GM12878 (cell line): ENCODE results near the gene MATN1. TPM values are rescaled to one million over a fixed set of nuclear protein-coding genes. Genes with fewer than 3 reads are reported as not detected.

Experiments
- ATAC-seq: fragments of 200-7000 bp; cut with Tn5 transposase; 3 replicates; pipeline ENCODE4 v1.9.1; 2020; ENCODE audit warnings: mild to moderate bottlenecking, moderate library complexity
- BruUV-seq: library from RNA; stranded (reverse); fragments of 400-500 nt; replicated peaks from 2 replicates; lab custom pipeline; 2021; lab: Mats Ljungman, UMichigan
- CTCF ChIA-PET: fragments of 300-600 bp; sonication (Branson Sonifier 250); formaldehyde crosslinking; extraction: SDS; loops from one replicate; lab custom pipeline; 2021; ENCODE audit warnings: inconsistent platforms; lab: Yijun Ruan, JAX
- POLR2A ChIA-PET: fragments of 350-600 bp; formaldehyde crosslinking; extraction: SDS; loops from one replicate; lab custom pipeline; 2021; ENCODE audit warnings: inconsistent platforms; lab: Charles Lee
- RAD21 ChIA-PET: fragments of 300-600 bp; sonication (Branson Sonifier 250); formaldehyde crosslinking; loops from one replicate; lab custom pipeline; 2023; ENCODE audit warnings: antibody characterized with exemption; ENCODE audit not compliant: unreplicated experiment; lab: Charles Lee
- SMC1A ChIA-PET: fragments of 300-600 bp; sonication (Branson Sonifier 250); formaldehyde crosslinking; loops from one replicate; lab custom pipeline; 2023; ENCODE audit not compliant: unreplicated experiment, uncharacterized antibody; lab: Charles Lee
- DNase-seq: peaks from one replicate; pipeline ENCODE4 v3.0.0-alpha.2; 2011; ENCODE audit warnings: low read depth, low spot score
- FAIRE-seq: peaks from 3 replicates; lab custom pipeline; 2011; peaks lifted over from hg19 to GRCh38; lab: Jason Lieb, UNC
- H2AFZ ChIP-seq: 2 replicates; pipeline ENCODE4 v1.6.0; 2011; ENCODE audit warnings: low read depth, low read length, control low read depth; ENCODE audit not compliant: control insufficient read depth
- H3K27ac ChIP-seq: 2 replicates; pipeline ENCODE4 v1.5.1; 2011; ENCODE audit warnings: control low read depth; ENCODE audit not compliant: control insufficient read depth, insufficient read depth
- H3K27me3 ChIP-seq, 2 experiments: replicated peaks in 1 of 2; 2 replicates each; pipeline versions ENCODE4 v1.6.0 to v1.6.1; 2011; ENCODE audit warnings: low read length in 1 of 2; ENCODE audit not compliant: control insufficient read depth in 2 of 2, insufficient read depth in 2 of 2
- H3K36me3 ChIP-seq, 2 experiments: 2 replicates each; pipeline ENCODE4 v1.5.1; 2011; ENCODE audit warnings: low read length in 1 of 2; ENCODE audit not compliant: control insufficient read depth in 2 of 2, insufficient read depth in 2 of 2
- H3K4me1 ChIP-seq: 2 replicates; pipeline ENCODE4 v1.6.1; 2011; ENCODE audit warnings: mild to moderate bottlenecking, low read length, moderate library complexity, mixed read lengths; ENCODE audit not compliant: control insufficient read depth, insufficient read depth
- H3K4me2 ChIP-seq: 2 replicates; pipeline ENCODE4 v1.6.0; 2011; ENCODE audit warnings: control low read depth; ENCODE audit not compliant: control insufficient read depth, insufficient read depth
- H3K4me3 ChIP-seq: fragments of 200-600 bp; sonication (generic); 2 replicates; pipeline ENCODE4 v1.5.1; 2016
- H3K79me2 ChIP-seq: 2 replicates; pipeline ENCODE4 v1.6.0; 2011; ENCODE audit warnings: low read length; ENCODE audit not compliant: control insufficient read depth, insufficient read depth
- H3K9ac ChIP-seq: 2 replicates; pipeline ENCODE4 v1.8.0; 2011; ENCODE audit warnings: low read length, control low read depth, mixed read lengths; ENCODE audit not compliant: control insufficient read depth, insufficient read depth
- H3K9me3 ChIP-seq: replicated peaks from 3 replicates; pipeline ENCODE4 v1.5.1; 2011; ENCODE audit warnings: mild to moderate bottlenecking, low read length; ENCODE audit not compliant: control insufficient read depth, insufficient read depth
- H4K20me1 ChIP-seq: 2 replicates; pipeline ENCODE4 v1.6.0; 2011; ENCODE audit not compliant: control insufficient read depth, insufficient read depth
- EED ChIP-seq: sonication (generic); IDR thresholded peaks from 2 replicates; pipeline ENCODE4 v1.6.1; 2016; ENCODE audit warnings: antibody characterized with exemption, low read depth
- GABPA ChIP-seq: IDR thresholded peaks from 2 replicates; pipeline ENCODE4 v1.6.1; 2014; ENCODE audit warnings: antibody characterized with exemption, low read depth, mild to moderate bottlenecking, inconsistent platforms
- IKZF2 ChIP-seq, 2 experiments: fragments of 450-650 bp; IDR thresholded peaks; 2 replicates each; pipeline ENCODE4 v1.6.1; 2017; ENCODE audit warnings: mild to moderate bottlenecking in 2 of 2, moderate library complexity in 2 of 2
- IRF4 ChIP-seq: IDR thresholded peaks from 2 replicates; pipeline ENCODE4 v1.6.1; 2011; ENCODE audit warnings: low read depth, low read length
- IRF5 ChIP-seq: fragments of 450-650 bp; IDR thresholded peaks from 2 replicates; pipeline ENCODE4 v1.6.1; 2017; ENCODE audit warnings: borderline replicate concordance
- JUNB ChIP-seq: IDR thresholded peaks from 2 replicates; pipeline ENCODE4 v1.6.1; 2016; ENCODE audit warnings: antibody characterized with exemption, mild to moderate bottlenecking
- JUND ChIP-seq: IDR thresholded peaks from 2 replicates; pipeline ENCODE4 v1.6.1; 2012; ENCODE audit warnings: low read depth, mild to moderate bottlenecking, low read length, improper control_type of control experiment, moderate library complexity
- NFYB ChIP-seq: IDR thresholded peaks from 2 replicates; pipeline ENCODE4 v1.6.1; 2011; ENCODE audit warnings: low read depth, mild to moderate bottlenecking, low read length, improper control_type of control experiment, moderate library complexity; ENCODE audit not compliant: insufficient read depth
- RAD21 ChIP-seq: IDR thresholded peaks from 2 replicates; pipeline ENCODE4 v1.6.1; 2011; ENCODE audit warnings: mild to moderate bottlenecking, low read depth, low read length, moderate library complexity; ENCODE audit not compliant: insufficient read depth
- TAF1 ChIP-seq: IDR thresholded peaks from 2 replicates; pipeline ENCODE4 v1.6.1; 2011; ENCODE audit warnings: mild to moderate bottlenecking, low read depth, low read length, borderline replicate concordance
- WGBS: methylation state at CpG from one replicate; pipeline ENCODE4 v1.1.6; 2016; ENCODE audit warnings: low lambda C conversion rate; ENCODE audit not compliant: insufficient replicate concordance, insufficient coverage; ENCODE audit errors: missing lambda C conversion rate; 5-methylcytosine and 5-hydroxymethylcytosine counted together
- in situ Hi-C: fragments of 300-500 bp; cut with MboI; formaldehyde crosslinking; loops from 9 replicates; pipeline ENCODE4 v1.14.3; 2018; ENCODE audit warnings: mixed read lengths
- intact Hi-C: fragments of 100-400 bp; cut with micrococcal nuclease; formaldehyde crosslinking; loops from one replicate; pipeline ENCODE4 v1.14.2; 2022; ENCODE audit not compliant: unreplicated experiment
- polyA plus RNA-seq, 11 experiments: library from polyadenylated mRNA; depleted of rRNA in 4 of 11; unstranded in 6 of 11; stranded (reverse) in 5 of 11; fragments of >200 nt; fragmentation: Nextera tagmentation in 4 of 11; fragmentation: Illumina TruSeq in 1 of 11; extraction: Ambion mirVana in 4 of 11; extraction: Trizol in 1 of 11; gene quantifications; 1 replicate in 1 of 11; 2 replicates in 10 of 11; pipeline versions ENCODE4 v1.2.1 to v1.2.3, GENCODE V29; 2011 to 2016; ENCODE audit warnings: inconsistent platforms in 2 of 11, missing spikeins in 2 of 11, low read depth in 1 of 11
- total RNA-seq, 4 experiments: library from RNA; depleted of rRNA in 3 of 4; stranded (reverse); fragments of >200 nt in 3 of 4; fragmentation: Illumina TruSeq in 1 of 4; extraction: Trizol in 1 of 4; gene quantifications; 2 replicates each; pipeline versions ENCODE4 v1.2.1 to v1.2.3, GENCODE V29; 2013 to 2021
- TF ChIP-seq, protein P1 (sequence below): IDR thresholded peaks from 2 replicates; pipeline ENCODE4 v1.6.1; 2012; ENCODE audit warnings: improper control_type of control experiment, low read depth, low read length; ENCODE audit not compliant: insufficient replicate concordance
- TF ChIP-seq, protein P2 (sequence below), 3 experiments: IDR thresholded peaks in 2 of 3; conservative IDR thresholded peaks in 1 of 3; 2 replicates each; pipeline ENCODE4 v1.5.1; 2011; ENCODE audit warnings: low read depth in 3 of 3, low read length in 3 of 3, mild to moderate bottlenecking in 3 of 3, control low read depth in 2 of 3, moderate library complexity in 2 of 3, inconsistent platforms in 1 of 3, mixed read lengths in 1 of 3; ENCODE audit not compliant: control insufficient read depth in 2 of 3, insufficient read depth in 1 of 3; ENCODE audit errors: extremely low read depth in 1 of 3
- TF ChIP-seq, protein P3 (sequence below): fragments of 450-650 bp; IDR thresholded peaks from 2 replicates; pipeline ENCODE4 v1.6.1; 2014; ENCODE audit warnings: mild to moderate bottlenecking

Gene MATN1
- total and polyA plus RNA-seq, 10 of the 15 experiments (the other 5 are each of a cell fraction or from before 2014, with no cell fraction given): 0.04 to 0.50 (median 0.10) TPM; not detected in 1

GRCh38 chr1:30770150-30770549 is 46.8 kb upstream of the MATN1 start:
- no peaks in the 10 kb centered on the region for H3K36me3 ChIP-seq
- H4K20me1 ChIP-seq: no peaks in the 10 kb centered on the region
- peaks cover 29% of the 10 kb centered on the region for H3K4me1 ChIP-seq
- ATAC-seq (no peak), FAIRE-seq (no peak), DNase-seq (no peak)
- WGBS: 96% methylated on average over 10 of the region's 10 CpGs
- no peak overlapping the region for H3K9ac ChIP-seq
- no peak overlapping the region for H3K27ac ChIP-seq
- H3K27me3 ChIP-seq: no peaks in the 10 kb centered on the region
- H2AFZ ChIP-seq: no peak overlapping the region
- SMC1A ChIA-PET: no interaction called here
- POLR2A ChIA-PET: interaction anchor here (0.6 to 20.6 kb wide), 5 partner anchors 8 to 833 kb away, joined by 3 to 741 read pairs (median 7); no protein-coding TSS in a partner anchor
- CTCF ChIA-PET: interaction anchor here (0.6 to 1.5 kb wide), 2 partner anchors 12 to 81 kb away, joined by 3 to 4 read pairs; partner anchors contain the start of gene LAPTM5
- H3K4me2 ChIP-seq: no peak overlapping the region
- H3K79me2 ChIP-seq: peaks cover 2% of the 10 kb centered on the region
- BruUV-seq: no TSS peak
- no peaks in the 10 kb centered on the region for H3K9me3 ChIP-seq
- H3K4me3 ChIP-seq: no peak overlapping the region
- intact Hi-C loops (no loop called here), in situ Hi-C loops (loop anchor here (10.0 kb wide), 1 partner anchor 45 kb away; the partner anchor contains the start of gene MATN1)
- RAD21 ChIA-PET: interaction anchor here (0.6 to 2.2 kb wide), 7 partner anchors 9 to 52 kb away, joined by 3 to 11 read pairs (median 4); no protein-coding TSS in a partner anchor
- TF ChIP-seq IRF5 (no peak), EED (no peak), GABPA (no peak), IRF4 (no peak), TAF1 (no peak), RAD21 (no peak), NFYB (no peak), IKZF2 (IDR thresholded peaks at IDR 0.05) (no peak), JUNB (no peak), JUND (no peak)
- TF ChIP-seq, protein P1, sequence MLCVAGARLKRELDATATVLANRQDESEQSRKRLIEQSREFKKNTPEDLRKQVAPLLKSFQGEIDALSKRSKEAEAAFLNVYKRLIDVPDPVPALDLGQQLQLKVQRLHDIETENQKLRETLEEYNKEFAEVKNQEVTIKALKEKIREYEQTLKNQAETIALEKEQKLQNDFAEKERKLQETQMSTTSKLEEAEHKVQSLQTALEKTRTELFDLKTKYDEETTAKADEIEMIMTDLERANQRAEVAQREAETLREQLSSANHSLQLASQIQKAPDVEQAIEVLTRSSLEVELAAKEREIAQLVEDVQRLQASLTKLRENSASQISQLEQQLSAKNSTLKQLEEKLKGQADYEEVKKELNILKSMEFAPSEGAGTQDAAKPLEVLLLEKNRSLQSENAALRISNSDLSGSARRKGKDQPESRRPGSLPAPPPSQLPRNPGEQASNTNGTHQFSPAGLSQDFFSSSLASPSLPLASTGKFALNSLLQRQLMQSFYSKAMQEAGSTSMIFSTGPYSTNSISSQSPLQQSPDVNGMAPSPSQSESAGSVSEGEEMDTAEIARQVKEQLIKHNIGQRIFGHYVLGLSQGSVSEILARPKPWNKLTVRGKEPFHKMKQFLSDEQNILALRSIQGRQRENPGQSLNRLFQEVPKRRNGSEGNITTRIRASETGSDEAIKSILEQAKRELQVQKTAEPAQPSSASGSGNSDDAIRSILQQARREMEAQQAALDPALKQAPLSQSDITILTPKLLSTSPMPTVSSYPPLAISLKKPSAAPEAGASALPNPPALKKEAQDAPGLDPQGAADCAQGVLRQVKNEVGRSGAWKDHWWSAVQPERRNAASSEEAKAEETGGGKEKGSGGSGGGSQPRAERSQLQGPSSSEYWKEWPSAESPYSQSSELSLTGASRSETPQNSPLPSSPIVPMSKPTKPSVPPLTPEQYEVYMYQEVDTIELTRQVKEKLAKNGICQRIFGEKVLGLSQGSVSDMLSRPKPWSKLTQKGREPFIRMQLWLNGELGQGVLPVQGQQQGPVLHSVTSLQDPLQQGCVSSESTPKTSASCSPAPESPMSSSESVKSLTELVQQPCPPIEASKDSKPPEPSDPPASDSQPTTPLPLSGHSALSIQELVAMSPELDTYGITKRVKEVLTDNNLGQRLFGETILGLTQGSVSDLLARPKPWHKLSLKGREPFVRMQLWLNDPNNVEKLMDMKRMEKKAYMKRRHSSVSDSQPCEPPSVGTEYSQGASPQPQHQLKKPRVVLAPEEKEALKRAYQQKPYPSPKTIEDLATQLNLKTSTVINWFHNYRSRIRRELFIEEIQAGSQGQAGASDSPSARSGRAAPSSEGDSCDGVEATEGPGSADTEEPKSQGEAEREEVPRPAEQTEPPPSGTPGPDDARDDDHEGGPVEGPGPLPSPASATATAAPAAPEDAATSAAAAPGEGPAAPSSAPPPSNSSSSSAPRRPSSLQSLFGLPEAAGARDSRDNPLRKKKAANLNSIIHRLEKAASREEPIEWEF: no peak
- TF ChIP-seq, protein P2, sequence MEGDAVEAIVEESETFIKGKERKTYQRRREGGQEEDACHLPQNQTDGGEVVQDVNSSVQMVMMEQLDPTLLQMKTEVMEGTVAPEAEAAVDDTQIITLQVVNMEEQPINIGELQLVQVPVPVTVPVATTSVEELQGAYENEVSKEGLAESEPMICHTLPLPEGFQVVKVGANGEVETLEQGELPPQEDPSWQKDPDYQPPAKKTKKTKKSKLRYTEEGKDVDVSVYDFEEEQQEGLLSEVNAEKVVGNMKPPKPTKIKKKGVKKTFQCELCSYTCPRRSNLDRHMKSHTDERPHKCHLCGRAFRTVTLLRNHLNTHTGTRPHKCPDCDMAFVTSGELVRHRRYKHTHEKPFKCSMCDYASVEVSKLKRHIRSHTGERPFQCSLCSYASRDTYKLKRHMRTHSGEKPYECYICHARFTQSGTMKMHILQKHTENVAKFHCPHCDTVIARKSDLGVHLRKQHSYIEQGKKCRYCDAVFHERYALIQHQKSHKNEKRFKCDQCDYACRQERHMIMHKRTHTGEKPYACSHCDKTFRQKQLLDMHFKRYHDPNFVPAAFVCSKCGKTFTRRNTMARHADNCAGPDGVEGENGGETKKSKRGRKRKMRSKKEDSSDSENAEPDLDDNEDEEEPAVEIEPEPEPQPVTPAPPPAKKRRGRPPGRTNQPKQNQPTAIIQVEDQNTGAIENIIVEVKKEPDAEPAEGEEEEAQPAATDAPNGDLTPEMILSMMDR (IDR thresholded peaks at IDR 0.05 in 2 of 3, conservative IDR thresholded peaks at IDR 0.05 in 1 of 3; ENCODE audit: control insufficient read depth in 2 of 3, extremely low read depth in 1 of 3, insufficient read depth in 1 of 3, low read depth in 3 of 3, low read length in 3 of 3): no peak
- TF ChIP-seq, protein P3, sequence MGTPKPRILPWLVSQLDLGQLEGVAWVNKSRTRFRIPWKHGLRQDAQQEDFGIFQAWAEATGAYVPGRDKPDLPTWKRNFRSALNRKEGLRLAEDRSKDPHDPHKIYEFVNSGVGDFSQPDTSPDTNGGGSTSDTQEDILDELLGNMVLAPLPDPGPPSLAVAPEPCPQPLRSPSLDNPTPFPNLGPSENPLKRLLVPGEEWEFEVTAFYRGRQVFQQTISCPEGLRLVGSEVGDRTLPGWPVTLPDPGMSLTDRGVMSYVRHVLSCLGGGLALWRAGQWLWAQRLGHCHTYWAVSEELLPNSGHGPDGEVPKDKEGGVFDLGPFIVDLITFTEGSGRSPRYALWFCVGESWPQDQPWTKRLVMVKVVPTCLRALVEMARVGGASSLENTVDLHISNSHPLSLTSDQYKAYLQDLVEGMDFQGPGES: no peak
